Stimulated activated CD4-positive, alpha-beta T cell treated with anti-CD3 and anti-CD28 coated beads, Interleukin-2, amount 100 ng/mL, for 48 hours (primary cell): ENCODE results near the gene HS6ST2.

Experiments used
- DNase-seq, 2 donors: peaks; one replicate each; pipeline ENCODE4 v3.0.0-alpha.2; 2020

The HS6ST2 gene

GRCh38 chrX:132778917-132779316, 179.5 kb downstream of the HS6ST2 start:
- DNase-seq, result no peak

- DNase-seq, result no peak
Measured at GRCh38 chrX:132776486-132777210, 181.8 kb downstream of the HS6ST2 start.

GRCh38 chrX:132775263-132775823, 183.1 kb downstream of the HS6ST2 start:
- no peak for DNase-seq

GRCh38 chrX:132774010-132774714, 184.3 kb downstream of the HS6ST2 start:
- no peak for DNase-seq

GRCh38 chrX:132769609-132770008, 188.8 kb downstream of the HS6ST2 start:
- no peak for DNase-seq

- no peak for DNase-seq
Measured at GRCh38 chrX:132766452-132766851, 192.0 kb downstream of the HS6ST2 start.

- no peak for DNase-seq
Measured at GRCh38 chrX:132763528-132763927, 194.9 kb downstream of the HS6ST2 start.

GRCh38 chrX:132758759-132759158, 199.7 kb downstream of the HS6ST2 start:
- DNase-seq, result no peak

GRCh38 chrX:132757066-132757623, 201.3 kb downstream of the HS6ST2 start:
- no peak for DNase-seq

GRCh38 chrX:132756439-132756838, 202.0 kb downstream of the HS6ST2 start:
- DNase-seq, result no peak

GRCh38 chrX:132751063-132751690, 207.3 kb downstream of the HS6ST2 start:
- DNase-seq, result no peak

GRCh38 chrX:132750331-132751062, 207.9 kb downstream of the HS6ST2 start:
- DNase-seq, result no peak

GRCh38 chrX:132749406-132749805, 209.0 kb downstream of the HS6ST2 start:
- no peak for DNase-seq

GRCh38 chrX:132748909-132749308, 209.5 kb downstream of the HS6ST2 start:
- no peak for DNase-seq

GRCh38 chrX:132748268-132748667, 210.2 kb downstream of the HS6ST2 start:
- DNase-seq, result no peak

- no peak for DNase-seq
Measured at GRCh38 chrX:132745593-132745992, 212.8 kb downstream of the HS6ST2 start.

- no peak for DNase-seq
Measured at GRCh38 chrX:132744470-132744869, 214.0 kb downstream of the HS6ST2 start.

- DNase-seq, result no peak
Measured at GRCh38 chrX:132743086-132743485, 215.3 kb downstream of the HS6ST2 start.

GRCh38 chrX:132742246-132742645, 216.2 kb downstream of the HS6ST2 start:
- DNase-seq, result no peak

- no peak for DNase-seq
Measured at GRCh38 chrX:132741689-132742088, 216.7 kb downstream of the HS6ST2 start.

GRCh38 chrX:132740316-132741123, 217.9 kb downstream of the HS6ST2 start:
- DNase-seq, result no peak

- DNase-seq, result no peak
Measured at GRCh38 chrX:132738951-132739350, 219.5 kb downstream of the HS6ST2 start.
